Posterior cingulate gyrus (tissue), 11 donors: Measurements from ENCODE around the gene GLIS2.

Source experiments
- DNase-seq, 10 donors: peaks; one replicate each; pipeline versions ENCODE4 v3.0.0 to v3.0.0-alpha.2; 2020 to 2021; ENCODE audit warnings: mixed read lengths in 3 of 10
- intact Hi-C: fragments of 100-400 bp; cut with DNase I; formaldehyde crosslinking; loops from one replicate; pipeline ENCODE4 v1.15.1; 2023

The GLIS2 gene

GRCh38 chr16:4376893-4377572, 61.2 kb downstream of the GLIS2 start:
- no peak for DNase-seq
- intact Hi-C loops = no loop called here

- DNase-seq = peak in 2 of 10 donors; percentile 31 to 87
- intact Hi-C loops = no loop called here
Observed at GRCh38 chr16:4377573-4378154, 61.8 kb downstream of the GLIS2 start.

- intact Hi-C loops = no loop called here
- no peak for DNase-seq
Observed at GRCh38 chr16:4378161-4378666, 62.3 kb downstream of the GLIS2 start.

GRCh38 chr16:4378999-4379690, 63.3 kb downstream of the GLIS2 start:
- DNase-seq = no peak
- intact Hi-C loops = no loop called here

GRCh38 chr16:4380119-4381063, 64.5 kb downstream of the GLIS2 start:
- DNase-seq = no peak
- intact Hi-C loops = no loop called here

GRCh38 chr16:4381072-4381934, 65.4 kb downstream of the GLIS2 start:
- DNase-seq = peak in 8 of 10 donors; percentile 41 to 94 (median 66)
- intact Hi-C loops = no loop called here

- intact Hi-C loops = no loop called here
- no peak for DNase-seq
Observed at GRCh38 chr16:4381935-4382794, 66.3 kb downstream of the GLIS2 start.

- intact Hi-C loops = no loop called here
Observed at GRCh38 chr16:4382795-4383357, 67.0 kb downstream of the GLIS2 start.

GRCh38 chr16:4383591-4384444, 68.0 kb downstream of the GLIS2 start:
- DNase-seq = no peak

More at GRCh38 chr16:4382795-4383357, 67.0 kb downstream of the GLIS2 start:
- no peak for DNase-seq

GRCh38 chr16:4384509-4384942, 68.7 kb downstream of the GLIS2 start:
- DNase-seq = no peak
- intact Hi-C loops = no loop called here

More at GRCh38 chr16:4383591-4384444, 68.0 kb downstream of the GLIS2 start:
- intact Hi-C loops = no loop called here

- intact Hi-C loops = no loop called here
- no peak for DNase-seq
Observed at GRCh38 chr16:4385066-4385788, 69.4 kb downstream of the GLIS2 start.

- intact Hi-C loops = no loop called here
- DNase-seq = no peak
Observed at GRCh38 chr16:4385789-4386450, 70.1 kb downstream of the GLIS2 start.

GRCh38 chr16:4386451-4386805, 70.6 kb downstream of the GLIS2 start:
- intact Hi-C loops = no loop called here
- DNase-seq = no peak

- DNase-seq = no peak
Observed at GRCh38 chr16:4386951-4387565, 71.2 kb downstream of the GLIS2 start.

GRCh38 chr16:4387781-4388180, 71.9 kb downstream of the GLIS2 start:
- DNase-seq = no peak
- intact Hi-C loops = no loop called here

More at GRCh38 chr16:4386951-4387565, 71.2 kb downstream of the GLIS2 start:
- intact Hi-C loops = no loop called here
